ENCODE data around the gene SLC8A1.

SLC8A1 gene

DNA sequence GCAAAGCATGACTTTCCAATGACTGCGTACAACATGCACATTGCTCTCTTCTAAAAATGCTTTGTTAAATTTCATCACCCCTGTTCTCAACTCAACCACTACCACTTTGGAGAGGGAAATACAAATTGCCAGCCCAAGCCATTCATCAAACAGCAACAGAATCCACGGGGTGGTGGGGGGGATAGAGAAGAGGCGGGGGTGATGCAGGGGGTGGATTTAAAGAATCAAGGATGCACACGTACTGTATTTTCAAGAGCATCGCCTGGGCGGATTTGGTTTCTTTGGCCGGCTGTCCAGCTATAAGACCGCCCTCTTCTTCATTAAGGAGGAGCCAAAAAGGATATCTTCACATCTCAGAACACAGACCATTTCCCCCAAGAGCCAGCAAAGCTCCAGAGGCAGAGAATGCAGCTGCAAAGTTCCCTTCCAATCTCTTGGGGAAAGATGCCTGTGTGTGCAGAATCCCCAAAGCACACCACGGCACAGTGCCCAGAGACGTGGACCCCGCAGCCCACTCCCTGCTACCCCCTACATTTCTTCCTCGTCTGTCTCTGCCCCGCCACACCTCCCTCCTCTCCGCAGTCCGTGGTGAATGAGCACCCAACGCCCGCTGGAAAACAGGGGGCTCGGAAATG is 977 bp downstream of the SLC8A1 start:
- no peak for TF ChIP-seq CTCF (IDR thresholded peaks at IDR 0.05; ENCODE audit: low read depth, low read length)

DNA sequence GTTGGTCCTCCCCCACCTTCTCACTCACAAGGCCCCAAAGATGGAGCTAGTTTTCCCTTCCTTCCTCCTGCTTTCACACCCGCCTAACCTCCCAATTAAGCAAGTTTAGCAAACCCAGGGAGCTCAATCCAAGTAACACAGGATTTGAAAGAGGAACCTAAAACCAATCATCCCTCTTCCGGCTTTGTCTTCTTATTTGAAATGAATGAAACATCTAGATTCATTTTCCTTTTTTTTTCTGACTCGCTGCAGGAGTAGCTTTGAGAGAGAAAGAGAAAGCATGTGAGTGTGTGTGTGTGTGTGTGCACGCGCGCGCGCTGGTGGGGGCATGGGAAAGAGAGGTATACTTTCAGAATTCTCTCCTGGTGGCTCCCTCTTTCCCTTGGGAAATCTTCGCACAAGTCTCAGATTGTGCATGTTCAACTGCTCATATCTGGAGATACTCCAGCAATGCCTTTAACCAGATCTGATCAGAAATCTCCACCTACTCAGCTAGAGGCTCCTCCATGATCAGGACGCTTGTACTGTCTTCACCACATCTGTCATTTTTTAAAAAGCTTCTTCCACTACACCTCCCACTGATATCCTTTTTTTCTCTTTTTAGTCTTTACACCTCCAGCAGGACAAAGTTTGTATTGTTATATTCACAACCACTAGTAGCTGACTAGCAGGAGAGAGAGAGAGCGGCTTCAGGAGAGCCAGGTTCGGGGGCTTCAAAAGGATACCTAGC is 1.7 kb downstream of the SLC8A1 start:
- no peak for DNase-seq (ENCODE audit: extremely low read depth, low read depth)
- peak; percentile 6 for TF ChIP-seq CTCF (IDR thresholded peaks at IDR 0.05; ENCODE audit: low read depth, low read length)

More for the DNA sequence above, 977 bp downstream of the SLC8A1 start:
- DNase-seq (ENCODE audit: extremely low read depth, low read depth), result no peak

GRCh38 chr2:40448476-40449079 is 3.3 kb downstream of the SLC8A1 start:
- DNase-seq (ENCODE audit: extremely low read depth, low read depth), result no peak
- peak; percentile 72 for TF ChIP-seq CTCF (IDR thresholded peaks at IDR 0.05; ENCODE audit: low read depth, low read length)

- TF ChIP-seq CTCF (IDR thresholded peaks at IDR 0.05; ENCODE audit: low read depth, low read length), result no peak
- DNase-seq (ENCODE audit: extremely low read depth, low read depth), result no peak
Observed at GRCh38 chr2:40445467-40445866, 6.4 kb downstream of the SLC8A1 start.

DNA sequence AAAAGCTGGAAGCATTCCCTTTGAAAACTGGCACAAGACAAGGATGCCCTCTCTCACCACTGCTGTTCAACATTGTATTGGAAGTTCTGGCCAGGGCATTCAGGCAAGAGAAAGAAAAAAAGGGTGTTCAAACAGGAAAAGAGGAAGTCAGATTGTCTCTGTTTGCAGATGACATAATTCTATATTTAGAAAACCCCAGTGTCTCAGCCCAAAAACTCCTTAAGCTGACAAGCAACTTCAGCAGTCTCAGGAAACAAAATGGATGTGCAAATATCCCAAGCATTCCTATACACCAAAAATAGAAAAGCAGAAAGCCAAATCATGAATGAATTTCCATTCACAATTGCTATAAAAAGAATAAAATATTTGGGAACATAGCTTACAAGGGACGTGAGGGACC is 11.1 kb downstream of the SLC8A1 start:
- no peak for TF ChIP-seq CTCF (IDR thresholded peaks at IDR 0.05; ENCODE audit: low read depth, low read length)
- no peak for DNase-seq (ENCODE audit: extremely low read depth, low read depth)

DNA sequence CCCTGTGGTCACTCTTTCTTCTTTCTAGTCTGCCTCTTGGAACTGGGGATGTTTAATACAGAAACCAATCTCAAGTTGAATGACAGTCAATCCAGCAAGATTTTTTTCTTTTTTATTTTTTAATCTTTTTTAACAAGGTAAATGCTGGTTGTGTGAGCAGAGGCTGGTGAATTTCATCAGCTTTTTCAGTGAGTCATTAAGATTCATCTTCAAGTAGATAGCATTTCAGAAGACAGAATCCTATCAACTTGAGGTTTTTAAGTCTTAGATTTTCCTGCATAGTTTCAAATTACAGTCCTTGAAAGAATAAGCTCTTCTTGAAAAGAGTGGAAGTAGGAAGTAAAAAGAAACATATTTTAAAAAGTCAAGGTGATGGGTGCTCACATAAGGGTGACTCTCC is 12.4 kb downstream of the SLC8A1 start:
- no peak for TF ChIP-seq CTCF (IDR thresholded peaks at IDR 0.05; ENCODE audit: low read depth, low read length)
- DNase-seq (ENCODE audit: extremely low read depth, low read depth), result no peak

GRCh38 chr2:40436093-40436475 is 15.8 kb downstream of the SLC8A1 start:
- TF ChIP-seq CTCF (IDR thresholded peaks at IDR 0.05; ENCODE audit: low read depth, low read length), result no peak

More at GRCh38 chr2:40436093-40436475, 15.8 kb downstream of the SLC8A1 start:
- no peak for DNase-seq (ENCODE audit: extremely low read depth, low read depth)

Data from AG09319 (cell line).